Measurements from ENCODE around the gene FOXO1. TPM values are rescaled to one million over a fixed set of nuclear protein-coding genes. Genes with fewer than 3 reads are reported as not detected.

Gene FOXO1
- total and polyA plus RNA-seq, 2 of the 13 experiments (the other 11 are each of a cell fraction or from before 2014, with no cell fraction given), result 8.1 to 13.1 TPM

DNA sequence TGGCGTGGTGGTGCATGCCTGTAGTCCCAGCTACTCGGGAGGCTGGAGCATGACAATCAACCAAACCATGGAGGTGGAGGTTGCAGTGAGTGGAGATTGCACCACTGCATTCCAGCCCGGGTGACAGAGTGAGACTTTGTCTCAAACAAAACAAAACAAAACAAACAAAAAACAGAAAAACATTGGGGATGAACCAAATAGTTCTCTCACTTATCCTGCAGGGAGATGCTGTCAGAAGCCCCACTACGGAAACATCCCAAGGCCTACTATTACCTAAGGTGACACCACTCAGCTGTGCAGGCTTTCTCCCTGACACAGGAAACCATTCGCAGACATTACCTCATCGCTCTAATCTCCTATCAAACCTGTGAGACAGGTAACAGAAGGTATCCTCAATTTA is 113.5 kb downstream of the FOXO1 start (continued):
- TF ChIP-seq POLR2AphosphoS2 (IDR thresholded peaks at IDR 0.05; ENCODE audit: low read depth, low read length), result no peak
- 0 out of 2 replicates have a peak, but pooled peaks have one; percentile 6 for TF ChIP-seq FOXA3 (CRISPR knock-in tag; IDR thresholded peaks at IDR 0.05)
- TF ChIP-seq ZNF3 (CRISPR knock-in tag; IDR thresholded peaks at IDR 0.05), result no peak
- TF ChIP-seq TCF7 (IDR thresholded peaks at IDR 0.05; ENCODE audit: low read depth), result no peak
- no peak for TF ChIP-seq HES4 (CRISPR knock-in tag; IDR thresholded peaks at IDR 0.05; ENCODE audit: borderline replicate concordance)
- TF ChIP-seq, protein P1, sequence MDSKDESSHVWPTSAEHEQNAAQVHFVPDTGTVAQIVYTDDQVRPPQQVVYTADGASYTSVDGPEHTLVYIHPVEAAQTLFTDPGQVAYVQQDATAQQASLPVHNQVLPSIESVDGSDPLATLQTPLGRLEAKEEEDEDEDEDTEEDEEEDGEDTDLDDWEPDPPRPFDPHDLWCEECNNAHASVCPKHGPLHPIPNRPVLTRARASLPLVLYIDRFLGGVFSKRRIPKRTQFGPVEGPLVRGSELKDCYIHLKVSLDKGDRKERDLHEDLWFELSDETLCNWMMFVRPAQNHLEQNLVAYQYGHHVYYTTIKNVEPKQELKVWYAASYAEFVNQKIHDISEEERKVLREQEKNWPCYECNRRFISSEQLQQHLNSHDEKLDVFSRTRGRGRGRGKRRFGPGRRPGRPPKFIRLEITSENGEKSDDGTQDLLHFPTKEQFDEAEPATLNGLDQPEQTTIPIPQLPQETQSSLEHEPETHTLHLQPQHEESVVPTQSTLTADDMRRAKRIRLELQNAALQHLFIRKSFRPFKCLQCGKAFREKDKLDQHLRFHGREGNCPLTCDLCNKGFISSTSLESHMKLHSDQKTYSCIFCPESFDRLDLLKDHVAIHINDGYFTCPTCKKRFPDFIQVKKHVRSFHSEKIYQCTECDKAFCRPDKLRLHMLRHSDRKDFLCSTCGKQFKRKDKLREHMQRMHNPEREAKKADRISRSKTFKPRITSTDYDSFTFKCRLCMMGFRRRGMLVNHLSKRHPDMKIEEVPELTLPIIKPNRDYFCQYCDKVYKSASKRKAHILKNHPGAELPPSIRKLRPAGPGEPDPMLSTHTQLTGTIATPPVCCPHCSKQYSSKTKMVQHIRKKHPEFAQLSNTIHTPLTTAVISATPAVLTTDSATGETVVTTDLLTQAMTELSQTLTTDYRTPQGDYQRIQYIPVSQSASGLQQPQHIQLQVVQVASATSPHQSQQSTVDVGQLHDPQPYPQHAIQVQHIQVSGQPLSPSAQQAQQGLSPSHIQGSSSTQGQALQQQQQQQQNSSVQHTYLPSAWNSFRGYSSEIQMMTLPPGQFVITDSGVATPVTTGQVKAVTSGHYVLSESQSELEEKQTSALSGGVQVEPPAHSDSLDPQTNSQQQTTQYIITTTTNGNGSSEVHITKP (CRISPR knock-in tag; IDR thresholded peaks at IDR 0.05; ENCODE audit: low read depth), result 0 out of 2 replicates have a peak, but pooled peaks have one; percentile 29
- no peak for TF ChIP-seq SOX13 (IDR thresholded peaks at IDR 0.05)
- TF ChIP-seq SOX13 (CRISPR knock-in tag; conservative IDR thresholded peaks at IDR 0.05 in 1 of 2, IDR thresholded peaks at IDR 0.05 in 1 of 2), result peak in 1 of 2 experiments; percentile 43; a peak in 1 of 4 replicates
- no peak for TF ChIP-seq ZNF747 (CRISPR knock-in tag; IDR thresholded peaks at IDR 0.05; ENCODE audit: borderline replicate concordance)
- peak; percentile 35; the same call in 1 of the 2 replicates for TF ChIP-seq SAP130 (CRISPR knock-in tag; IDR thresholded peaks at IDR 0.05; ENCODE audit: low read depth)
- TF ChIP-seq FOXO1 (CRISPR knock-in tag; IDR thresholded peaks at IDR 0.05), result no peak
- peak; percentile 19 for TF ChIP-seq RBM22 (optimal IDR thresholded peaks at IDR 0.05; ENCODE audit: low read length)
- TF ChIP-seq CEBPB (IDR thresholded peaks at IDR 0.05; ENCODE audit: borderline replicate concordance, low read depth, low read length), result peak; percentile 61
- TF ChIP-seq ZEB1 (IDR thresholded peaks at IDR 0.05; ENCODE audit: insufficient replicate concordance, low read depth), result peak; percentile 20
- no peak for TF ChIP-seq ZNF10 (CRISPR knock-in tag; IDR thresholded peaks at IDR 0.05; ENCODE audit: borderline replicate concordance, low read depth)
- TF ChIP-seq, protein P2, sequence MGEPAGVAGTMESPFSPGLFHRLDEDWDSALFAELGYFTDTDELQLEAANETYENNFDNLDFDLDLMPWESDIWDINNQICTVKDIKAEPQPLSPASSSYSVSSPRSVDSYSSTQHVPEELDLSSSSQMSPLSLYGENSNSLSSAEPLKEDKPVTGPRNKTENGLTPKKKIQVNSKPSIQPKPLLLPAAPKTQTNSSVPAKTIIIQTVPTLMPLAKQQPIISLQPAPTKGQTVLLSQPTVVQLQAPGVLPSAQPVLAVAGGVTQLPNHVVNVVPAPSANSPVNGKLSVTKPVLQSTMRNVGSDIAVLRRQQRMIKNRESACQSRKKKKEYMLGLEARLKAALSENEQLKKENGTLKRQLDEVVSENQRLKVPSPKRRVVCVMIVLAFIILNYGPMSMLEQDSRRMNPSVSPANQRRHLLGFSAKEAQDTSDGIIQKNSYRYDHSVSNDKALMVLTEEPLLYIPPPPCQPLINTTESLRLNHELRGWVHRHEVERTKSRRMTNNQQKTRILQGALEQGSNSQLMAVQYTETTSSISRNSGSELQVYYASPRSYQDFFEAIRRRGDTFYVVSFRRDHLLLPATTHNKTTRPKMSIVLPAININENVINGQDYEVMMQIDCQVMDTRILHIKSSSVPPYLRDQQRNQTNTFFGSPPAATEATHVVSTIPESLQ (CRISPR knock-in tag; conservative IDR thresholded peaks at IDR 0.05), result no peak
- no peak for TF ChIP-seq TCF7L2 (IDR thresholded peaks at IDR 0.05; ENCODE audit: low read depth, low read length)
- TF ChIP-seq SOX5 (CRISPR knock-in tag; IDR thresholded peaks at IDR 0.05; ENCODE audit: borderline replicate concordance), result peak; percentile 51; the same call in 1 of the 2 replicates
- 0 out of 2 replicates have a peak, but pooled peaks have one; percentile 7 for TF ChIP-seq ATF7 (IDR thresholded peaks at IDR 0.05)
- TF ChIP-seq ATF7 (CRISPR knock-in tag; IDR thresholded peaks at IDR 0.05), result no peak
- TF ChIP-seq, protein P3, sequence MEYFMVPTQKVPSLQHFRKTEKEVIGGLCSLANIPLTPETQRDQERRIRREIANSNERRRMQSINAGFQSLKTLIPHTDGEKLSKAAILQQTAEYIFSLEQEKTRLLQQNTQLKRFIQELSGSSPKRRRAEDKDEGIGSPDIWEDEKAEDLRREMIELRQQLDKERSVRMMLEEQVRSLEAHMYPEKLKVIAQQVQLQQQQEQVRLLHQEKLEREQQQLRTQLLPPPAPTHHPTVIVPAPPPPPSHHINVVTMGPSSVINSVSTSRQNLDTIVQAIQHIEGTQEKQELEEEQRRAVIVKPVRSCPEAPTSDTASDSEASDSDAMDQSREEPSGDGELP (IDR thresholded peaks at IDR 0.05; ENCODE audit: borderline replicate concordance, low read depth), result peak; percentile 20; the same call in 1 of the 2 replicates
- TF ChIP-seq FOXK1 (CRISPR knock-in tag; IDR thresholded peaks at IDR 0.05; ENCODE audit: borderline replicate concordance, low read depth), result peak; percentile 52; the same call in 1 of the 2 replicates
- peak; percentile 85 for TF ChIP-seq TEAD3 (CRISPR knock-in tag; optimal IDR thresholded peaks at IDR 0.05; ENCODE audit: borderline replicate concordance)
- no peak for TF ChIP-seq ZNF546 (CRISPR knock-in tag; conservative IDR thresholded peaks at IDR 0.05)
- peak; percentile 27; the same call in 1 of the 2 replicates for TF ChIP-seq ZNF644 (CRISPR knock-in tag; IDR thresholded peaks at IDR 0.05; ENCODE audit: low read depth)
